Ascending aorta (tissue), 2 donors: ENCODE measurements around the gene TBC1D1. TPM values are rescaled to one million over a fixed set of nuclear protein-coding genes. Genes with fewer than 3 reads are reported as not detected.
A peak's percentile ranks its signal among the peaks of the same experiment; 100 is the strongest.

Experiments used
- DNase-seq, 2 donors: peaks; one replicate each; pipeline ENCODE4 v3.0.0-alpha.2; 2019; ENCODE audit warnings: low spot score in 2 of 2
- H3K27ac ChIP-seq, 2 donors: fragments of 200-600 bp; sonication (generic); one replicate each; pipeline ENCODE4 v1.5.1; 2016 to 2017; ENCODE audit warnings: mild to moderate bottlenecking in 1 of 2
- H3K27me3 ChIP-seq: fragments of 200-600 bp; sonication (generic); one replicate; pipeline ENCODE4 v1.5.1; 2017
- H3K36me3 ChIP-seq, 2 donors: fragments of 200-600 bp; sonication (generic); one replicate each; pipeline ENCODE4 v1.5.1; 2016
- H3K4me1 ChIP-seq, 2 donors: fragments of 200-600 bp; sonication (generic); one replicate each; pipeline ENCODE4 v1.5.1; 2016 to 2017; ENCODE audit warnings: mild to moderate bottlenecking in 1 of 2
- H3K4me3 ChIP-seq, 2 donors: fragments of 200-600 bp; sonication (generic); one replicate each; pipeline ENCODE4 v1.5.1; 2016 to 2017; ENCODE audit warnings: mild to moderate bottlenecking in 1 of 2
- H3K9me3 ChIP-seq, 2 donors: fragments of 200-600 bp; sonication (generic); one replicate each; pipeline ENCODE4 v1.5.1; 2016
- intact Hi-C: fragments of 100-400 bp; cut with DNase I; formaldehyde crosslinking; loops from one replicate; pipeline ENCODE4 v1.15.1; 2023
- total RNA-seq: library from RNA; depleted of rRNA; stranded (reverse); fragments of >200 nt; gene quantifications from one replicate; pipeline ENCODE4 v1.1.0, GENCODE V29; 2016
- TF ChIP-seq, protein P1 (sequence below), 3 experiments: fragments of 200-600 bp in 2 of 3; fragments of 450-650 bp in 1 of 3; sonication (generic) in 2 of 3; IDR thresholded peaks; one replicate each; pipeline ENCODE4 v1.5.1; 2016 to 2019; ENCODE audit warnings: antibody characterized with exemption in 3 of 3, mild to moderate bottlenecking in 1 of 3, moderate library complexity in 1 of 3

Gene TBC1D1
- total RNA-seq, 1 donor from 2014 or later, result 132 TPM

GRCh38 chr4:37960679-37961450, 70.0 kb downstream of the TBC1D1 start:
- no peaks in the 10 kb centered on the region for H3K27me3 ChIP-seq
- H3K4me3 ChIP-seq, result no peak overlapping the region
- no peaks in the 10 kb centered on the region for H3K9me3 ChIP-seq
- DNase-seq, result no peak
- TF ChIP-seq, protein P1, sequence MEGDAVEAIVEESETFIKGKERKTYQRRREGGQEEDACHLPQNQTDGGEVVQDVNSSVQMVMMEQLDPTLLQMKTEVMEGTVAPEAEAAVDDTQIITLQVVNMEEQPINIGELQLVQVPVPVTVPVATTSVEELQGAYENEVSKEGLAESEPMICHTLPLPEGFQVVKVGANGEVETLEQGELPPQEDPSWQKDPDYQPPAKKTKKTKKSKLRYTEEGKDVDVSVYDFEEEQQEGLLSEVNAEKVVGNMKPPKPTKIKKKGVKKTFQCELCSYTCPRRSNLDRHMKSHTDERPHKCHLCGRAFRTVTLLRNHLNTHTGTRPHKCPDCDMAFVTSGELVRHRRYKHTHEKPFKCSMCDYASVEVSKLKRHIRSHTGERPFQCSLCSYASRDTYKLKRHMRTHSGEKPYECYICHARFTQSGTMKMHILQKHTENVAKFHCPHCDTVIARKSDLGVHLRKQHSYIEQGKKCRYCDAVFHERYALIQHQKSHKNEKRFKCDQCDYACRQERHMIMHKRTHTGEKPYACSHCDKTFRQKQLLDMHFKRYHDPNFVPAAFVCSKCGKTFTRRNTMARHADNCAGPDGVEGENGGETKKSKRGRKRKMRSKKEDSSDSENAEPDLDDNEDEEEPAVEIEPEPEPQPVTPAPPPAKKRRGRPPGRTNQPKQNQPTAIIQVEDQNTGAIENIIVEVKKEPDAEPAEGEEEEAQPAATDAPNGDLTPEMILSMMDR (IDR thresholded peaks at IDR 0.05), result no peak
- intact Hi-C loops, result no loop called here
- H3K27ac ChIP-seq, result no peak overlapping the region
- H3K4me1 ChIP-seq, result peaks cover 0 to 4% of the 10 kb centered on the region in 2 donors
- no peaks in the 10 kb centered on the region for H3K36me3 ChIP-seq

DNA sequence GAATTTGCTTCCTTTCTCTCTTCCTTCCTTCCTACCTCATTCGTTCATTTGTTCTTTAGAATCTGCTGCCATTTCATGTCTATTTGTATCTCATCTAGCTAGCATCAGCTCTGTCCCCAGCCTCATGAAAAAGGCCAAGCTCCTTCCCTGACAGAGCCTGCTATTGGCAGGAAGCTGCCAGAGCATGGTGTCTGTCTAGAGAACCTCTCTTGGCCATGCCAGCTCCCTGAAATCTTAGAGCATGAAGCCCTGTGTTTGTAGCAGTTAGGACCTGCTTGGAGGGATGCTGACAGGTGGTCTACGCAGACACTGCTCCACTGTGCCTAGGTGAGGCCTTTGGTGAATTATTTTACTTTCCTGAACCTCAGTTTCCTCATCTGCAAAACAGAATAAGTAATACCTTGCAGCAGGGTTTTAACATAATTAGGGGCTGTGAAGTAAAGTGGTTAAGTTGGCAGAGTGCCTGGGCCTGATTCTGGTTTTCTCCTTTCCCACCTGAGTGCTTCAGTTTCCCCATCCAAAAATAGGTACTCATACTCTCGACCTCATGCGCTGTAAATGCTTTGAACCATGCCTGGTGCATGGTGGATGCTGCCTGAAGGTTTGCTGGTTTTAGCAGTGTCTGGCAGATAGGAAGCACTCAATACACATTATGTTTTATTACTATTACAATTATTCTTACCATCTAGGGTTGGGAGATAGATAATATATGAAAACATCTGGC, 74.0 kb downstream of the TBC1D1 start:
- intact Hi-C loops, result no loop called here
- H3K27me3 ChIP-seq, result no peaks in the 10 kb centered on the region
- peaks cover 0 to 21% of the 10 kb centered on the region in 2 donors for H3K4me1 ChIP-seq
- H3K36me3 ChIP-seq, result no peaks in the 10 kb centered on the region
- H3K4me3 ChIP-seq, result no peak overlapping the region
- H3K27ac ChIP-seq, result no peak overlapping the region
- TF ChIP-seq, protein P1 (IDR thresholded peaks at IDR 0.05), result no peak
- DNase-seq, result no peak
- H3K9me3 ChIP-seq, result no peaks in the 10 kb centered on the region

- H3K27me3 ChIP-seq, result no peaks in the 10 kb centered on the region
- H3K36me3 ChIP-seq, result no peaks in the 10 kb centered on the region
- intact Hi-C loops, result no loop called here
- TF ChIP-seq, protein P1 (IDR thresholded peaks at IDR 0.05), result no peak
- peak overlapping the region in 1 of 2 donors; percentile 50 for H3K27ac ChIP-seq
- H3K4me1 ChIP-seq, result peaks cover 0 to 29% of the 10 kb centered on the region in 2 donors
- no peaks in the 10 kb centered on the region for H3K9me3 ChIP-seq
- no peak overlapping the region for H3K4me3 ChIP-seq
- no peak for DNase-seq
Observed at GRCh38 chr4:37966044-37966443, 75.2 kb downstream of the TBC1D1 start.

- peak overlapping the region in 1 of 2 donors; percentile 0 for H3K4me3 ChIP-seq
- H3K27ac ChIP-seq, result peak overlapping the region; percentile 66 to 74
- intact Hi-C loops, result no loop called here
- no peaks in the 10 kb centered on the region for H3K36me3 ChIP-seq
- H3K4me1 ChIP-seq, result peaks cover 0 to 30% of the 10 kb centered on the region in 2 donors
- H3K9me3 ChIP-seq, result no peaks in the 10 kb centered on the region
- H3K27me3 ChIP-seq, result no peaks in the 10 kb centered on the region
- no peak for DNase-seq
- TF ChIP-seq, protein P1 (IDR thresholded peaks at IDR 0.05), result no peak
Observed at GRCh38 chr4:37967736-37968135, 76.9 kb downstream of the TBC1D1 start.

DNA sequence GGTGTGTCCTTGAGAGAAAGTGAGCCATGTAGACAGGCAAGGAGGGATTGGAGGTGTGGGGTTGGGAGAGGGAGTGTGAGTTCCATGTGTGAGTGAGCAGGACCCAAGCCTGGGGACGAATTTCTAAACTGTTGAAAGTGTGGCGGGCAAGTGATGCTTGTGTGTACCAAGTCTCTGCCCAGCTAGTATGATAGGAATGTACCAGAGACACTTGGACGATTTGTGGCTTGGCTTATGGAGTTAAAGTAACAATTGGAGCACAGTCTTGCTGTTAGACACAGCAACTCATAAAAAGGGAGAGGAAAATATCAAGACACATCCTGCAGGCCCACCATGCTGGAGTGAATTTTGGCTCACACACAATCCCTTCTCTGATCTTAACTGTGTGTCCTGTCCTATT, 77.9 kb downstream of the TBC1D1 start:
- intact Hi-C loops, result no loop called here
- H3K9me3 ChIP-seq, result no peaks in the 10 kb centered on the region
- TF ChIP-seq, protein P1 (IDR thresholded peaks at IDR 0.05), result no peak
- peak overlapping the region; percentile 66 to 74 for H3K27ac ChIP-seq
- no peaks in the 10 kb centered on the region for H3K27me3 ChIP-seq
- no peaks in the 10 kb centered on the region for H3K36me3 ChIP-seq
- H3K4me3 ChIP-seq, result no peak overlapping the region
- DNase-seq, result no peak
- H3K4me1 ChIP-seq, result peaks cover 0 to 30% of the 10 kb centered on the region in 2 donors
